SK-N-SH treated with all-trans-retinoic acid at 6 μM for 48 hours (cell line): ENCODE data around the gene NR2C2AP.

Experiments used
- ATAC-seq: fragments of 200-7000 bp; cut with Tn5 transposase; 3 replicates; pipeline ENCODE4 v1.9.1; 2020; ENCODE audit warnings: mild to moderate bottlenecking, moderate library complexity
- ARNTL ChIP-seq: fragments of 450-650 bp; formaldehyde crosslinking; IDR thresholded peaks from 2 replicates; pipeline ENCODE4 v1.5.0; 2020; ENCODE audit warnings: low read depth, mild to moderate bottlenecking, moderate library complexity, borderline replicate concordance
- BACH2 ChIP-seq: fragments of 250-450 bp; sonication (Bioruptor Pico); IDR thresholded peaks from 2 replicates; pipeline ENCODE4 v1.9.0; 2021; ENCODE audit warnings: mild to moderate bottlenecking, borderline replicate concordance
- CREB5 ChIP-seq: fragments of 250-450 bp; sonication (Bioruptor Pico); IDR thresholded peaks from 2 replicates; pipeline ENCODE4 v1.5.1; 2020; ENCODE audit warnings: low read depth, mild to moderate bottlenecking, moderate library complexity
- CSDC2 ChIP-seq: fragments of 250-450 bp; sonication (Bioruptor Pico); IDR thresholded peaks from 2 replicates; pipeline ENCODE4 v1.5.0; 2020; ENCODE audit warnings: mild to moderate bottlenecking, moderate library complexity
- ESRRG ChIP-seq: fragments of 250-450 bp; sonication (Bioruptor Pico); IDR thresholded peaks from 2 replicates; pipeline ENCODE4 v1.6.1; 2021; ENCODE audit warnings: mild to moderate bottlenecking
- GLIS3 ChIP-seq: fragments of 250-450 bp; sonication (Bioruptor Pico); IDR thresholded peaks from 2 replicates; pipeline ENCODE4 v1.5.0; 2020; ENCODE audit warnings: mild to moderate bottlenecking, moderate library complexity
- ISL1 ChIP-seq: fragments of 250-450 bp; sonication (Bioruptor Pico); IDR thresholded peaks from 2 replicates; pipeline ENCODE4 v2.1.2; 2022; ENCODE audit warnings: mild to moderate bottlenecking, moderate library complexity
- OSR1 ChIP-seq: fragments of 250-450 bp; sonication (Bioruptor Pico); IDR thresholded peaks from 2 replicates; pipeline ENCODE4 v1.8.0; 2022; ENCODE audit warnings: moderate library complexity, mild to moderate bottlenecking, inconsistent platforms
- PATZ1 ChIP-seq: fragments of 250-450 bp; sonication (Bioruptor Pico); IDR thresholded peaks from 2 replicates; pipeline ENCODE4 v1.8.0; 2020; ENCODE audit warnings: mild to moderate bottlenecking, moderate library complexity, borderline replicate concordance
- POU6F1 ChIP-seq: fragments of 250-450 bp; sonication (Bioruptor Pico); IDR thresholded peaks from 2 replicates; pipeline ENCODE4 v1.8.0; 2021; ENCODE audit warnings: low read depth, mild to moderate bottlenecking, moderate library complexity, borderline replicate concordance
- PPARA ChIP-seq: fragments of 250-450 bp; sonication (Bioruptor Pico); IDR thresholded peaks from 2 replicates; pipeline ENCODE4 v1.5.0; 2020; ENCODE audit warnings: mild to moderate bottlenecking, borderline replicate concordance
- RARB ChIP-seq: fragments of 250-450 bp; sonication (Bioruptor Pico); IDR thresholded peaks from 2 replicates; pipeline ENCODE4 v1.8.0; 2021; ENCODE audit warnings: mild to moderate bottlenecking, moderate library complexity
- SNAI2 ChIP-seq: fragments of 250-450 bp; sonication (Bioruptor Pico); IDR thresholded peaks from 2 replicates; pipeline ENCODE4 v1.5.0; 2020; ENCODE audit warnings: mild to moderate bottlenecking, moderate library complexity
- TCF4 ChIP-seq: fragments of 250-450 bp; sonication (Bioruptor Pico); IDR thresholded peaks from 2 replicates; pipeline ENCODE4 v1.8.0; 2021; ENCODE audit warnings: mild to moderate bottlenecking, moderate library complexity, borderline replicate concordance
- ZC3H10 ChIP-seq: fragments of 250-450 bp; sonication (Bioruptor Pico); IDR thresholded peaks from 2 replicates; pipeline ENCODE4 v1.5.1; 2021; ENCODE audit warnings: mild to moderate bottlenecking, moderate library complexity
- ZFP3 ChIP-seq: fragments of 250-450 bp; sonication (Bioruptor Pico); IDR thresholded peaks from 2 replicates; pipeline ENCODE4 v1.5.0; 2020; ENCODE audit warnings: mild to moderate bottlenecking, moderate library complexity
- ZFP30 ChIP-seq: fragments of 450-650 bp; formaldehyde crosslinking; IDR thresholded peaks from 2 replicates; pipeline ENCODE4 v1.5.0; 2022; ENCODE audit warnings: mild to moderate bottlenecking, moderate library complexity
- ZNF565 ChIP-seq: fragments of 450-650 bp; formaldehyde crosslinking; conservative IDR thresholded peaks from 2 replicates; pipeline ENCODE4 v1.5.0; 2020; ENCODE audit warnings: low read depth, mild to moderate bottlenecking, moderate library complexity
- ZNF70 ChIP-seq: fragments of 450-650 bp; formaldehyde crosslinking; IDR thresholded peaks from 2 replicates; pipeline ENCODE4 v1.5.0; 2020; ENCODE audit warnings: mild to moderate bottlenecking, moderate library complexity
- ZNF8 ChIP-seq: fragments of 450-650 bp; formaldehyde crosslinking; IDR thresholded peaks from 2 replicates; pipeline ENCODE4 v1.5.0; 2020; ENCODE audit warnings: mild to moderate bottlenecking, moderate library complexity
- TF ChIP-seq, protein P1 (sequence below): fragments of 250-450 bp; sonication (Bioruptor Pico); IDR thresholded peaks from 2 replicates; pipeline ENCODE4 v1.5.1; 2021; ENCODE audit warnings: mild to moderate bottlenecking, moderate library complexity
- TF ChIP-seq, protein P2 (sequence below): fragments of 250-450 bp; sonication (Bioruptor Pico); IDR thresholded peaks from 2 replicates; pipeline ENCODE4 v1.5.0; 2020; ENCODE audit warnings: mild to moderate bottlenecking, moderate library complexity

Gene NR2C2AP

DNA sequence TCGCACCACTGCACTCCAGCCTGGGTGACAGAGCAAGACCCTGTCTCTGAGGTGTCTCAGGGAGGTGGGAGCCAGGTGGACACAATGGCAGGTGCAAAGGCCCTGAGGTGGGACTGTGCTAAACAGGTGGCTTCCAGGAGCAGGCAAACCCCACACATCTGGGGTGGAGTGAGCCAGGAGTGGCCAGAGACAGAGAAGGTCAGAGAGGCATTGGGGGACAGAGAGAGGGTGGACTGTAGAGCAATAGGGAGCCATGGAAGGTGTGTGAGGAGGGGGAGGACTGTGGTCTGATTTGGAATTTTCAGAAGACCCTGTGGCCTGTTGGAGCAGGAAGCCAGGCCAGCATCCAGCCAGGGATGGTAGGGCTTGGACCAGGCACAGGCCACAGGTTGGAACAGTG, 37.8 kb downstream of the NR2C2AP start:
- no peak for TF ChIP-seq PATZ1
- TF ChIP-seq SNAI2 = no peak
- TF ChIP-seq ISL1 (CRISPR knock-in tag) = no peak
- TF ChIP-seq BACH2 = no peak
- no peak for TF ChIP-seq ZNF565 (CRISPR knock-in tag)
- TF ChIP-seq OSR1 (CRISPR knock-in tag) = no peak
- TF ChIP-seq ESRRG (CRISPR knock-in tag) = no peak
- no peak for TF ChIP-seq ZNF70 (CRISPR knock-in tag)
- TF ChIP-seq CREB5 = no peak
- TF ChIP-seq ZFP3 (CRISPR knock-in tag) = no peak
- no peak for TF ChIP-seq CSDC2 (CRISPR knock-in tag)
- TF ChIP-seq RARB (CRISPR knock-in tag) = no peak
- no peak for ATAC-seq

DNA sequence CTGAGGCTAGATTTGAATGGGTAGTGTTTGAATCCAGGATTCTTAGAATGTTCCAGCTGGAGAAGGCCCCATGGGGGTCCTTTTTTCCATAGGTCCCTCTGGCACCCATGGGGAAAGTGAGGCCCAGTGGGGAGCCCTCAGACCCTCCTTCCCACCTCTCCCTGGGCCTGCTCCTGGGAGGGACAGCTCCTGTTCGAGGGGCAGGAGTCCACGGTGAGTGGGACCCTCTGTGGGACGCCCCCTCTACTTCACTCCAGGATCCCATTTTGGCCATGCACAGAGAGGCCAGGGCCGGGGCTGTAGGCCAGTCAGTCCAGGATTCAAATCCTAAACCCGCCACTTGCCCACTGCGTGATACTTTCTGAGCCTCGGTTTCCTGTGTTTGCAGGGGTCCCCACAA, 40.7 kb downstream of the NR2C2AP start:
- TF ChIP-seq ZFP30 = no peak
- TF ChIP-seq, protein P1, sequence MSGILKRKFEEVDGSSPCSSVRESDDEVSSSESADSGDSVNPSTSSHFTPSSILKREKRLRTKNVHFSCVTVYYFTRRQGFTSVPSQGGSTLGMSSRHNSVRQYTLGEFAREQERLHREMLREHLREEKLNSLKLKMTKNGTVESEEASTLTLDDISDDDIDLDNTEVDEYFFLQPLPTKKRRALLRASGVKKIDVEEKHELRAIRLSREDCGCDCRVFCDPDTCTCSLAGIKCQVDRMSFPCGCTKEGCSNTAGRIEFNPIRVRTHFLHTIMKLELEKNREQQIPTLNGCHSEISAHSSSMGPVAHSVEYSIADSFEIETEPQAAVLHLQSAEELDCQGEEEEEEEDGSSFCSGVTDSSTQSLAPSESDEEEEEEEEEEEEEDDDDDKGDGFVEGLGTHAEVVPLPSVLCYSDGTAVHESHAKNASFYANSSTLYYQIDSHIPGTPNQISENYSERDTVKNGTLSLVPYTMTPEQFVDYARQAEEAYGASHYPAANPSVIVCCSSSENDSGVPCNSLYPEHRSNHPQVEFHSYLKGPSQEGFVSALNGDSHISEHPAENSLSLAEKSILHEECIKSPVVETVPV (CRISPR knock-in tag) = no peak
- TF ChIP-seq ZC3H10 (CRISPR knock-in tag) = no peak
- TF ChIP-seq BACH2 = no peak
- TF ChIP-seq RARB (CRISPR knock-in tag) = no peak
- TF ChIP-seq POU6F1 (CRISPR knock-in tag) = no peak
- TF ChIP-seq PATZ1 = no peak
- TF ChIP-seq CSDC2 (CRISPR knock-in tag) = no peak
- no peak for TF ChIP-seq TCF4
- no peak for TF ChIP-seq ZNF70 (CRISPR knock-in tag)
- no peak for TF ChIP-seq ZNF8
- no peak for TF ChIP-seq ZFP3 (CRISPR knock-in tag)
- TF ChIP-seq, protein P2, sequence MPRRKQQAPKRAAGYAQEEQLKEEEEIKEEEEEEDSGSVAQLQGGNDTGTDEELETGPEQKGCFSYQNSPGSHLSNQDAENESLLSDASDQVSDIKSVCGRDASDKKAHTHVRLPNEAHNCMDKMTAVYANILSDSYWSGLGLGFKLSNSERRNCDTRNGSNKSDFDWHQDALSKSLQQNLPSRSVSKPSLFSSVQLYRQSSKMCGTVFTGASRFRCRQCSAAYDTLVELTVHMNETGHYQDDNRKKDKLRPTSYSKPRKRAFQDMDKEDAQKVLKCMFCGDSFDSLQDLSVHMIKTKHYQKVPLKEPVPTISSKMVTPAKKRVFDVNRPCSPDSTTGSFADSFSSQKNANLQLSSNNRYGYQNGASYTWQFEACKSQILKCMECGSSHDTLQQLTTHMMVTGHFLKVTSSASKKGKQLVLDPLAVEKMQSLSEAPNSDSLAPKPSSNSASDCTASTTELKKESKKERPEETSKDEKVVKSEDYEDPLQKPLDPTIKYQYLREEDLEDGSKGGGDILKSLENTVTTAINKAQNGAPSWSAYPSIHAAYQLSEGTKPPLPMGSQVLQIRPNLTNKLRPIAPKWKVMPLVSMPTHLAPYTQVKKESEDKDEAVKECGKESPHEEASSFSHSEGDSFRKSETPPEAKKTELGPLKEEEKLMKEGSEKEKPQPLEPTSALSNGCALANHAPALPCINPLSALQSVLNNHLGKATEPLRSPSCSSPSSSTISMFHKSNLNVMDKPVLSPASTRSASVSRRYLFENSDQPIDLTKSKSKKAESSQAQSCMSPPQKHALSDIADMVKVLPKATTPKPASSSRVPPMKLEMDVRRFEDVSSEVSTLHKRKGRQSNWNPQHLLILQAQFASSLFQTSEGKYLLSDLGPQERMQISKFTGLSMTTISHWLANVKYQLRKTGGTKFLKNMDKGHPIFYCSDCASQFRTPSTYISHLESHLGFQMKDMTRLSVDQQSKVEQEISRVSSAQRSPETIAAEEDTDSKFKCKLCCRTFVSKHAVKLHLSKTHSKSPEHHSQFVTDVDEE (CRISPR knock-in tag) = no peak
- no peak for TF ChIP-seq ARNTL
- no peak for ATAC-seq

GRCh38 chr19:19160461-19161035, 42.7 kb downstream of the NR2C2AP start:
- no peak for ATAC-seq
- TF ChIP-seq POU6F1 (CRISPR knock-in tag) = no peak
- no peak for TF ChIP-seq PATZ1
- no peak for TF ChIP-seq ZNF8
- TF ChIP-seq SNAI2 = no peak
- no peak for TF ChIP-seq ZFP30
- TF ChIP-seq PPARA (CRISPR knock-in tag) = no peak
- TF ChIP-seq CSDC2 (CRISPR knock-in tag) = no peak
- TF ChIP-seq OSR1 (CRISPR knock-in tag) = no peak
- TF ChIP-seq BACH2 = no peak
- TF ChIP-seq ZFP3 (CRISPR knock-in tag) = no peak
- TF ChIP-seq TCF4 = no peak
- TF ChIP-seq ZC3H10 (CRISPR knock-in tag) = no peak
- TF ChIP-seq ZNF70 (CRISPR knock-in tag) = no peak
- TF ChIP-seq ZNF565 (CRISPR knock-in tag) = no peak
- TF ChIP-seq GLIS3 (CRISPR knock-in tag) = no peak
- no peak for TF ChIP-seq ISL1 (CRISPR knock-in tag)
